ENCODE measurements around the gene SMIM13.
"Not testable (repeated sequence)": the region's sequence is repeated elsewhere in the genome, so short reads cannot be mapped to it uniquely, and the experiment has no call there.

GRCh38 chr6:11091141-11091540 lies 2.5 kb upstream of the SMIM13 start:
- not testable (repeated sequence) for TF ChIP-seq CTCF (conservative IDR thresholded peaks at IDR 0.05; ENCODE audit: low read length); EZH2phosphoT487 (IDR thresholded peaks at IDR 0.05; ENCODE audit: borderline replicate concordance, low read depth, low read length)

Data from OCI-LY7 (cell line).